ENCODE results near the gene CBFA2T2. TPM values are rescaled to one million over a fixed set of nuclear protein-coding genes. Genes with fewer than 3 reads are reported as not detected.
A peak's percentile ranks its signal among the peaks of the same experiment; 100 is the strongest.
"Not testable (repeated sequence)": the region's sequence is repeated elsewhere in the genome, so short reads cannot be mapped to it uniquely, and the experiment has no call there.

The CBFA2T2 gene
- total RNA-seq, 2 experiments from 2014 or later, result 14.4 to 14.8 TPM

GRCh38 chr20:33516882-33517281 is 27.0 kb downstream of the CBFA2T2 start:
- peaks cover 6% of the 10 kb centered on the region for H3K4me1 Mint-ChIP-seq (ENCODE audit: low read depth)
- H3K27me3 Mint-ChIP-seq (ENCODE audit: low read depth), result no peaks in the 10 kb centered on the region
- ChIA-PET POLR2A (interaction anchor here (1.3 kb wide), 1 partner anchor 27 kb away, joined by 9 read pairs; the partner anchor contains the start of gene CBFA2T2), CTCF (no interaction called here)
- no peak overlapping the region for H3K27ac Mint-ChIP-seq
- no peak overlapping the region for H3K4me3 Mint-ChIP-seq
- H3K9me3 Mint-ChIP-seq (ENCODE audit: insufficient read depth), result no peaks in the 10 kb centered on the region
- DNase-seq, result no peak
- ATAC-seq, result no peak
- no peaks in the 10 kb centered on the region for H3K36me3 Mint-ChIP-seq (ENCODE audit: low read depth)

GRCh38 chr20:33518071-33518470 is 28.2 kb downstream of the CBFA2T2 start:
- DNase-seq (no peak), ATAC-seq (no peak)
- H3K9me3 Mint-ChIP-seq (ENCODE audit: insufficient read depth), result no peaks in the 10 kb centered on the region
- H3K4me1 Mint-ChIP-seq (ENCODE audit: low read depth), result peaks cover 6% of the 10 kb centered on the region
- POLR2A ChIA-PET, result interaction anchor here (1.3 kb wide), 1 partner anchor 28 kb away, joined by 9 read pairs; the partner anchor contains the start of gene CBFA2T2
- H3K27me3 Mint-ChIP-seq (ENCODE audit: low read depth), result no peaks in the 10 kb centered on the region
- CTCF ChIA-PET, result no interaction called here
- no peak overlapping the region for H3K4me3 Mint-ChIP-seq
- no peaks in the 10 kb centered on the region for H3K36me3 Mint-ChIP-seq (ENCODE audit: low read depth)
- no peak overlapping the region for H3K27ac Mint-ChIP-seq

GRCh38 chr20:33521461-33521860 is 31.6 kb downstream of the CBFA2T2 start:
- H3K9me3 Mint-ChIP-seq (ENCODE audit: insufficient read depth), result no peaks in the 10 kb centered on the region
- no peak overlapping the region for H3K27ac Mint-ChIP-seq
- POLR2A ChIA-PET, result no interaction called here
- DNase-seq (no peak), ATAC-seq (no peak)
- CTCF ChIA-PET, result interaction anchor here (0.7 to 2.1 kb wide), 3 partner anchors 34 to 143 kb away, joined by 3 to 6 read pairs (median 4); no protein-coding TSS in a partner anchor
- H3K4me1 Mint-ChIP-seq (ENCODE audit: low read depth), result peaks cover 7% of the 10 kb centered on the region
- H3K4me3 Mint-ChIP-seq, result no peak overlapping the region
- no peaks in the 10 kb centered on the region for H3K27me3 Mint-ChIP-seq (ENCODE audit: low read depth)
- H3K36me3 Mint-ChIP-seq (ENCODE audit: low read depth), result no peaks in the 10 kb centered on the region

- Mint-ChIP-seq H3K9me3 (ENCODE audit: insufficient read depth) (no peaks in the 10 kb centered on the region), H3K27ac (no peak overlapping the region), H3K4me3 (no peak overlapping the region), H3K36me3 (ENCODE audit: low read depth) (no peaks in the 10 kb centered on the region), H3K27me3 (ENCODE audit: low read depth) (no peaks in the 10 kb centered on the region), H3K4me1 (ENCODE audit: low read depth) (peaks cover 5% of the 10 kb centered on the region)
- DNase-seq, result no peak
- POLR2A ChIA-PET, result no interaction called here
- no peak for ATAC-seq
- CTCF ChIA-PET, result interaction anchor here (0.7 to 2.1 kb wide), 3 partner anchors 33 to 142 kb away, joined by 3 to 6 read pairs (median 4); no protein-coding TSS in a partner anchor
Measured at GRCh38 chr20:33522256-33522820, 32.4 kb downstream of the CBFA2T2 start.

- no peaks in the 10 kb centered on the region for H3K27me3 Mint-ChIP-seq (ENCODE audit: low read depth)
- no peak overlapping the region for H3K4me3 Mint-ChIP-seq
- DNase-seq (no peak), ATAC-seq (no peak)
- POLR2A ChIA-PET, result no interaction called here
- H3K9me3 Mint-ChIP-seq (ENCODE audit: insufficient read depth), result no peaks in the 10 kb centered on the region
- no peaks in the 10 kb centered on the region for H3K36me3 Mint-ChIP-seq (ENCODE audit: low read depth)
- H3K27ac Mint-ChIP-seq, result no peak overlapping the region
- CTCF ChIA-PET, result no interaction called here
- peaks cover 5% of the 10 kb centered on the region for H3K4me1 Mint-ChIP-seq (ENCODE audit: low read depth)
Measured at GRCh38 chr20:33524261-33524660, 34.4 kb downstream of the CBFA2T2 start.

GRCh38 chr20:33526769-33527168 is 36.9 kb downstream of the CBFA2T2 start:
- no peaks in the 10 kb centered on the region for H3K27me3 Mint-ChIP-seq (ENCODE audit: low read depth)
- ATAC-seq (no peak), DNase-seq (no peak)
- H3K36me3 Mint-ChIP-seq (ENCODE audit: low read depth), result no peaks in the 10 kb centered on the region
- no peaks in the 10 kb centered on the region for H3K9me3 Mint-ChIP-seq (ENCODE audit: insufficient read depth)
- CTCF ChIA-PET, result no interaction called here
- H3K4me1 Mint-ChIP-seq (ENCODE audit: low read depth), result peaks cover 14% of the 10 kb centered on the region
- no peak overlapping the region for H3K27ac Mint-ChIP-seq
- POLR2A ChIA-PET, result no interaction called here
- no peak overlapping the region for H3K4me3 Mint-ChIP-seq

GRCh38 chr20:33531047-33531877 is 41.4 kb downstream of the CBFA2T2 start:
- H3K4me1 Mint-ChIP-seq (ENCODE audit: low read depth), result peaks cover 14% of the 10 kb centered on the region
- ChIA-PET CTCF (interaction anchor here (0.8 kb wide), 1 partner anchor 41 kb away, joined by 3 read pairs; no protein-coding TSS in a partner anchor), POLR2A (no interaction called here)
- H3K9me3 Mint-ChIP-seq (ENCODE audit: insufficient read depth), result no peaks in the 10 kb centered on the region
- no peaks in the 10 kb centered on the region for H3K36me3 Mint-ChIP-seq (ENCODE audit: low read depth)
- H3K27me3 Mint-ChIP-seq (ENCODE audit: low read depth), result no peaks in the 10 kb centered on the region
- H3K4me3 Mint-ChIP-seq, result no peak overlapping the region
- DNase-seq (no peak), ATAC-seq (no peak)
- peak overlapping the region; percentile 7 for H3K27ac Mint-ChIP-seq

GRCh38 chr20:33531885-33532284 is 42.0 kb downstream of the CBFA2T2 start:
- DNase-seq (no peak), ATAC-seq (no peak)
- Mint-ChIP-seq H3K4me1 (ENCODE audit: low read depth) (peaks cover 9% of the 10 kb centered on the region), H3K9me3 (ENCODE audit: insufficient read depth) (no peaks in the 10 kb centered on the region), H3K36me3 (ENCODE audit: low read depth) (no peaks in the 10 kb centered on the region), H3K4me3 (no peak overlapping the region), H3K27ac (no peak overlapping the region), H3K27me3 (ENCODE audit: low read depth) (no peaks in the 10 kb centered on the region)
- ChIA-PET POLR2A (no interaction called here), CTCF (interaction anchor here (0.7 to 0.8 kb wide), 2 partner anchors 18 to 41 kb away, joined by 3 read pairs; no protein-coding TSS in a partner anchor)

- Mint-ChIP-seq H3K36me3 (ENCODE audit: low read depth) (peaks cover 3% of the 10 kb centered on the region), H3K9me3 (ENCODE audit: insufficient read depth) (peaks cover 8% of the 10 kb centered on the region), H3K27me3 (ENCODE audit: low read depth) (no peaks in the 10 kb centered on the region), H3K4me3 (no peak overlapping the region), H3K27ac (no peak overlapping the region), H3K4me1 (ENCODE audit: low read depth) (peaks cover 8% of the 10 kb centered on the region)
- ChIA-PET POLR2A (no interaction called here), CTCF (no interaction called here)
- DNase-seq (no peak), ATAC-seq (no peak)
Measured at GRCh38 chr20:33532753-33533459, 43.0 kb downstream of the CBFA2T2 start.

GRCh38 chr20:33535717-33536116 is 45.8 kb downstream of the CBFA2T2 start:
- H3K27ac Mint-ChIP-seq; H3K9me3 Mint-ChIP-seq (ENCODE audit: insufficient read depth); H3K36me3 Mint-ChIP-seq (ENCODE audit: low read depth); H3K4me3 Mint-ChIP-seq; DNase-seq; POLR2A ChIA-PET; ATAC-seq; H3K4me1 Mint-ChIP-seq (ENCODE audit: low read depth); H3K27me3 Mint-ChIP-seq (ENCODE audit: low read depth); CTCF ChIA-PET: not testable (repeated sequence)

- no peak overlapping the region for H3K4me3 Mint-ChIP-seq
- H3K27me3 Mint-ChIP-seq (ENCODE audit: low read depth), result no peaks in the 10 kb centered on the region
- no peak overlapping the region for H3K27ac Mint-ChIP-seq
- peaks cover 3% of the 10 kb centered on the region for H3K36me3 Mint-ChIP-seq (ENCODE audit: low read depth)
- CTCF ChIA-PET, result no interaction called here
- H3K4me1 Mint-ChIP-seq (ENCODE audit: low read depth), result no peaks in the 10 kb centered on the region
- DNase-seq (no peak), ATAC-seq (no peak)
- POLR2A ChIA-PET, result no interaction called here
- peaks cover 8% of the 10 kb centered on the region for H3K9me3 Mint-ChIP-seq (ENCODE audit: insufficient read depth)
Measured at GRCh38 chr20:33537608-33538007, 47.7 kb downstream of the CBFA2T2 start.

- POLR2A ChIA-PET, result no interaction called here
- no peak overlapping the region for H3K27ac Mint-ChIP-seq
Measured at GRCh38 chr20:33539129-33539528, 49.2 kb downstream of the CBFA2T2 start.

More at GRCh38 chr20:33539129-33539528, 49.2 kb downstream of the CBFA2T2 start:
- Mint-ChIP-seq H3K4me3 (no peak overlapping the region), H3K27me3 (ENCODE audit: low read depth) (no peaks in the 10 kb centered on the region), H3K36me3 (ENCODE audit: low read depth) (peaks cover 3% of the 10 kb centered on the region), H3K9me3 (ENCODE audit: insufficient read depth) (peaks cover 8% of the 10 kb centered on the region), H3K4me1 (ENCODE audit: low read depth) (no peaks in the 10 kb centered on the region)
- no peak for DNase-seq
- CTCF ChIA-PET, result no interaction called here
- ATAC-seq, result no peak
